GM19023 (cell line): ENCODE data around the gene PRG2.
"Not testable (repeated sequence)": the region's sequence is repeated elsewhere in the genome, so short reads cannot be mapped to it uniquely, and the experiment has no call there.

Experiments
- ATAC-seq: cut with Tn5 transposase; IDR thresholded peaks from one replicate; pipeline ENCODE4 v1.9.1; 2021; ENCODE audit warnings: mild to moderate bottlenecking, moderate library complexity; ENCODE audit not compliant: unreplicated experiment

The PRG2 gene

GRCh38 chr11:57370251-57370650 lies 20.2 kb downstream of the PRG2 start:
- ATAC-seq, result no peak

- ATAC-seq, result no peak
These were observed 21.6 kb downstream of the PRG2 start for GRCh38 chr11:57368845-57369232.

- no peak for ATAC-seq
These were observed 22.2 kb downstream of the PRG2 start for GRCh38 chr11:57368106-57368844.

- ATAC-seq, result no peak
These were observed 25.4 kb downstream of the PRG2 start for GRCh38 chr11:57364851-57365660.

- ATAC-seq, result no peak
These were observed 27.0 kb downstream of the PRG2 start for GRCh38 chr11:57363131-57364080.

- no peak for ATAC-seq
These were observed 28.5 kb downstream of the PRG2 start for GRCh38 chr11:57361926-57362325.

GRCh38 chr11:57361420-57361819 lies 29.0 kb downstream of the PRG2 start:
- ATAC-seq, result not testable (repeated sequence)

GRCh38 chr11:57360991-57361390 lies 29.5 kb downstream of the PRG2 start:
- ATAC-seq, result no peak

GRCh38 chr11:57359896-57360690 lies 30.4 kb downstream of the PRG2 start:
- no peak for ATAC-seq

GRCh38 chr11:57359396-57359795 lies 31.1 kb downstream of the PRG2 start:
- no peak for ATAC-seq

GRCh38 chr11:57358991-57359390 lies 31.5 kb downstream of the PRG2 start:
- no peak for ATAC-seq

GRCh38 chr11:57358543-57358961 lies 31.9 kb downstream of the PRG2 start:
- no peak for ATAC-seq

- ATAC-seq, result no peak
These were observed 32.6 kb downstream of the PRG2 start for GRCh38 chr11:57357856-57358255.

GRCh38 chr11:57357310-57357709 lies 33.1 kb downstream of the PRG2 start:
- ATAC-seq, result no peak

- ATAC-seq, result no peak
These were observed 34.2 kb downstream of the PRG2 start for GRCh38 chr11:57356268-57356667.

GRCh38 chr11:57354699-57355098 lies 35.8 kb downstream of the PRG2 start:
- no peak for ATAC-seq

GRCh38 chr11:57353852-57354251 lies 36.6 kb downstream of the PRG2 start:
- ATAC-seq, result no peak

GRCh38 chr11:57353446-57353845 lies 37.0 kb downstream of the PRG2 start:
- no peak for ATAC-seq

GRCh38 chr11:57353036-57353435 lies 37.4 kb downstream of the PRG2 start:
- ATAC-seq, result no peak
